Coronary artery (tissue), 2 donors: ENCODE data around the gene PER2.

Source experiments
- DNase-seq: peaks from one replicate; pipeline ENCODE4 v3.0.0-alpha.2; 2017; ENCODE audit warnings: low spot score
- H3K27ac ChIP-seq, 2 donors: fragments of 200-600 bp; sonication (generic); one replicate each; pipeline ENCODE4 v1.5.1; 2016 to 2019
- H3K4me3 ChIP-seq: fragments of 200-600 bp; sonication (generic); 2 replicates; pipeline ENCODE4 v1.5.1; 2016; ENCODE audit warnings: mild to moderate bottlenecking, moderate library complexity
- CTCF ChIP-seq: fragments of 200-600 bp; sonication (generic); IDR thresholded peaks from one replicate; pipeline ENCODE4 v1.5.1; 2019; ENCODE audit warnings: antibody characterized with exemption

Gene PER2

GRCh38 chr2:238251986-238252385, 36.4 kb downstream of the PER2 start:
- no peak for TF ChIP-seq CTCF
- no peak overlapping the region for H3K4me3 ChIP-seq
- no peak overlapping the region for H3K27ac ChIP-seq
- no peak for DNase-seq

GRCh38 chr2:238251331-238251730, 37.1 kb downstream of the PER2 start:
- DNase-seq = no peak
- TF ChIP-seq CTCF = no peak
- H3K4me3 ChIP-seq = no peak overlapping the region
- no peak overlapping the region for H3K27ac ChIP-seq

- no peak for TF ChIP-seq CTCF
- Histone ChIP-seq H3K27ac (no peak overlapping the region), H3K4me3 (no peak overlapping the region)
- no peak for DNase-seq
Measured at GRCh38 chr2:238250896-238251295, 37.5 kb downstream of the PER2 start.

GRCh38 chr2:238247841-238248453, 40.5 kb downstream of the PER2 start:
- no peak overlapping the region for H3K27ac ChIP-seq
- no peak overlapping the region for H3K4me3 ChIP-seq
- TF ChIP-seq CTCF = no peak
- DNase-seq = no peak

- Histone ChIP-seq H3K27ac (no peak overlapping the region), H3K4me3 (no peak overlapping the region)
- TF ChIP-seq CTCF = no peak
- no peak for DNase-seq
Measured at GRCh38 chr2:238247002-238247822, 41.2 kb downstream of the PER2 start.

GRCh38 chr2:238244151-238244550, 44.3 kb downstream of the PER2 start:
- TF ChIP-seq CTCF = no peak
- Histone ChIP-seq H3K4me3 (no peak overlapping the region), H3K27ac (no peak overlapping the region)
- DNase-seq = no peak

- TF ChIP-seq CTCF = no peak
- H3K4me3 ChIP-seq = no peak overlapping the region
- H3K27ac ChIP-seq = peak overlapping the region; percentile 8 to 74
- peak; percentile 54 for DNase-seq
Measured at GRCh38 chr2:238243496-238244076, 44.8 kb downstream of the PER2 start.
